GM19467 (cell line): Measurements from ENCODE around the gene CYRIA.

Experiments used
- ATAC-seq: cut with Tn5 transposase; IDR thresholded peaks from one replicate; pipeline ENCODE4 v1.9.1; 2021; ENCODE audit warnings: mild to moderate bottlenecking, moderate library complexity; ENCODE audit not compliant: unreplicated experiment

CYRIA gene

GRCh38 chr2:16671760-16672159, 6.1 kb upstream of the CYRIA start:
- ATAC-seq, result no peak

GRCh38 chr2:16669388-16669787, 3.8 kb upstream of the CYRIA start:
- ATAC-seq, result no peak

GRCh38 chr2:16666449-16666801, 791 bp upstream of the CYRIA start:
- no peak for ATAC-seq

GRCh38 chr2:16664809-16665747, 556 bp downstream of the CYRIA start:
- no peak for ATAC-seq

GRCh38 chr2:16664052-16664731, 1.4 kb downstream of the CYRIA start:
- no peak for ATAC-seq

- no peak for ATAC-seq
These were observed 2.3 kb downstream of the CYRIA start for GRCh38 chr2:16663121-16663905.

- no peak for ATAC-seq
These were observed 3.4 kb downstream of the CYRIA start for GRCh38 chr2:16661936-16662839.

- ATAC-seq, result no peak
These were observed 4.1 kb downstream of the CYRIA start for GRCh38 chr2:16661526-16661925.

GRCh38 chr2:16660556-16660955, 5.1 kb downstream of the CYRIA start:
- no peak for ATAC-seq

GRCh38 chr2:16660114-16660513, 5.5 kb downstream of the CYRIA start:
- ATAC-seq, result no peak

- no peak for ATAC-seq
These were observed 7.4 kb downstream of the CYRIA start for GRCh38 chr2:16658076-16658739.

- no peak for ATAC-seq
These were observed 8.0 kb downstream of the CYRIA start for GRCh38 chr2:16657671-16658070.

- ATAC-seq, result peak; percentile 55
These were observed 8.7 kb downstream of the CYRIA start for GRCh38 chr2:16656784-16657391.

GRCh38 chr2:16655905-16656642, 9.6 kb downstream of the CYRIA start:
- ATAC-seq, result no peak

- ATAC-seq, result no peak
These were observed 10.2 kb downstream of the CYRIA start for GRCh38 chr2:16655445-16655837.

- ATAC-seq, result no peak
These were observed 10.7 kb downstream of the CYRIA start for GRCh38 chr2:16654833-16655444.

GRCh38 chr2:16653799-16654198, 11.8 kb downstream of the CYRIA start:
- peak; percentile 52 for ATAC-seq

- ATAC-seq, result no peak
These were observed 12.6 kb downstream of the CYRIA start for GRCh38 chr2:16653083-16653375.
